Natural killer cell treated with Interleukin-12 subunit alpha and Interleukin-12 subunit beta and Interleukin-15 and Interleukin-18, amount 100 ng/mL, for 72 hours (primary cell): ENCODE measurements around the gene ACTA2. TPM values are rescaled to one million over a fixed set of nuclear protein-coding genes. Genes with fewer than 3 reads are reported as not detected.

Experiments used
- ATAC-seq, 2 donors: fragments of 150-1000 bp; cut with Tn5 transposase in 1 of 2; sonication (Bioruptor Pico), chemical (Tn5 transposase) in 1 of 2; 2 replicates each; pipeline ENCODE4 v1.10.0; 2021
- DNase-seq: peaks from one replicate; pipeline ENCODE4 v3.0.0; 2022; ENCODE audit warnings: low spot score
- H3K27ac Mint-ChIP-seq, 2 donors: 1 replicate in 1 of 2; 2 replicates in 1 of 2; pipeline ENCODE4 v1.8.0; 2022; ENCODE audit warnings: mixed read lengths in 2 of 2, mild to moderate bottlenecking in 1 of 2, moderate library complexity in 1 of 2
- H3K27me3 Mint-ChIP-seq, 2 donors: 1 replicate in 1 of 2; 2 replicates in 1 of 2; pipeline ENCODE4 v1.8.0; 2022; ENCODE audit warnings: mixed read lengths in 2 of 2
- H3K36me3 Mint-ChIP-seq: one replicate; pipeline ENCODE4 v1.8.0; 2022; ENCODE audit warnings: mixed read lengths
- H3K4me1 Mint-ChIP-seq, 2 donors: 1 replicate in 1 of 2; 2 replicates in 1 of 2; pipeline ENCODE4 v1.8.0; 2022; ENCODE audit warnings: low read depth in 2 of 2, mixed read lengths in 2 of 2, mild to moderate bottlenecking in 1 of 2
- H3K4me3 Mint-ChIP-seq: one replicate; pipeline ENCODE4 v1.8.0; 2022; ENCODE audit warnings: mixed read lengths
- H3K9me3 Mint-ChIP-seq: 2 replicates; pipeline ENCODE4 v1.8.0; 2022; ENCODE audit warnings: mixed read lengths
- total RNA-seq, 2 donors: library from RNA; stranded (reverse); gene quantifications; one replicate each; pipeline ENCODE4 v1.2.3, GENCODE V29; 2022

The ACTA2 gene
- total RNA-seq, 2 donors from 2014 or later: 8.4 to 19.7 TPM

- H3K4me1 Mint-ChIP-seq: peaks cover 37 to 42% of the 10 kb centered on the region in 2 donors
- H3K4me3 Mint-ChIP-seq: no peak overlapping the region
- H3K27ac Mint-ChIP-seq: no peak overlapping the region
- H3K36me3 Mint-ChIP-seq: peaks cover 10% of the 10 kb centered on the region
- no peak for DNase-seq
- no peaks in the 10 kb centered on the region for H3K27me3 Mint-ChIP-seq
- no peaks in the 10 kb centered on the region for H3K9me3 Mint-ChIP-seq
- no peak for ATAC-seq
These were observed 53.8 kb downstream of the ACTA2 start for GRCh38 chr10:88898727-88899126.

GRCh38 chr10:88896994-88897853, 55.3 kb downstream of the ACTA2 start:
- peaks cover 4% of the 10 kb centered on the region for H3K36me3 Mint-ChIP-seq
- peak overlapping the region; percentile 34 to 64 for H3K27ac Mint-ChIP-seq
- H3K4me1 Mint-ChIP-seq: peaks cover 35 to 40% of the 10 kb centered on the region in 2 donors
- DNase-seq (no peak), ATAC-seq (no peak)
- no peaks in the 10 kb centered on the region for H3K9me3 Mint-ChIP-seq
- H3K27me3 Mint-ChIP-seq: no peaks in the 10 kb centered on the region
- H3K4me3 Mint-ChIP-seq: peak overlapping the region; percentile 48

- no peaks in the 10 kb centered on the region for H3K27me3 Mint-ChIP-seq
- peak overlapping the region; percentile 34 to 64 for H3K27ac Mint-ChIP-seq
- ATAC-seq (peak in 1 of 2 donors; percentile 50), DNase-seq (no peak)
- H3K4me3 Mint-ChIP-seq: peak overlapping the region; percentile 48
- peaks cover 28 to 36% of the 10 kb centered on the region in 2 donors for H3K4me1 Mint-ChIP-seq
- H3K36me3 Mint-ChIP-seq: peaks cover 4% of the 10 kb centered on the region
- H3K9me3 Mint-ChIP-seq: no peaks in the 10 kb centered on the region
These were observed 56.1 kb downstream of the ACTA2 start for GRCh38 chr10:88896372-88896993.

- H3K36me3 Mint-ChIP-seq: peaks cover 4% of the 10 kb centered on the region
- no peak overlapping the region for H3K4me3 Mint-ChIP-seq
- H3K27me3 Mint-ChIP-seq: no peaks in the 10 kb centered on the region
- ATAC-seq (no peak), DNase-seq (no peak)
- no peaks in the 10 kb centered on the region for H3K9me3 Mint-ChIP-seq
- H3K27ac Mint-ChIP-seq: no peak overlapping the region
- peaks cover 17 to 31% of the 10 kb centered on the region in 2 donors for H3K4me1 Mint-ChIP-seq
These were observed 57.3 kb downstream of the ACTA2 start for GRCh38 chr10:88895250-88895649.

GRCh38 chr10:88893611-88894010, 59.0 kb downstream of the ACTA2 start:
- H3K36me3 Mint-ChIP-seq: no peaks in the 10 kb centered on the region
- no peaks in the 10 kb centered on the region for H3K27me3 Mint-ChIP-seq
- H3K9me3 Mint-ChIP-seq: no peaks in the 10 kb centered on the region
- peaks cover 23 to 32% of the 10 kb centered on the region in 2 donors for H3K4me1 Mint-ChIP-seq
- no peak overlapping the region for H3K4me3 Mint-ChIP-seq
- ATAC-seq (no peak), DNase-seq (no peak)
- H3K27ac Mint-ChIP-seq: no peak overlapping the region

DNA sequence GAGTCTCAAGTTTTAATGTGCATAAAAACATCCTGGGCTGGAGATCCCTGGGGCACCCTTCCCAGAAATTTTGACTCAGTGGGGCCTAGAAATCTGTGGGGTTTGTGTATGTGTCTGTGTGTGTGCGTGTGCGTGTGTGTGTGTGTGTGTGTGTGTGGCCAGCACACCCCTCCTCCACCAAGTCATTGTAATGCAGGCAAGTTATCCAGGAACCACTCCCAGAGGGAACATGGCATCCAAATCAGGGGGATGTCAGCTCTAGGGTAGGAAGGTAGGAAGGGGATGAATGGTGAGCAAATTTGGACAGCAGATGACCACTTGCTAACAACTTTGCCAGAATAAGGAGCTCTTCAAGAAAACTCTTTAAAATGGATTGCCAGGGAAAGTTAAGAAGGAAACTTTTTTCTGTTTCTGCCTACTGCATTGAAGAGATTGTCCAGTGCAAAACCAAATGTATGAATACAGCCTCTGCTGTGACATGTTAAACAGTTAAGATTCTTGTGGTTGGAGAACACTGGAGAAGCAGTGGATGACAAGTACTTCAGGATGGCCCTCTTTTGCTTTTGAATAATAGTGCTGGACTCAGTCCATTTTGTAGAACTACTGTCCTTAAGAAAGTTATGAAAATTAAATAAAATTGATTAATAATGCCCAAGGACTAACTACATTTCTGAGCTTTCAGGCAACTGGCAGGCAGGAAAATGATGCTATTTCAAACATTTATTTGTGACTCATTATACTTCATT, 60.2 kb downstream of the ACTA2 start:
- Mint-ChIP-seq H3K9me3 (no peaks in the 10 kb centered on the region), H3K4me3 (no peak overlapping the region), H3K27me3 (no peaks in the 10 kb centered on the region), H3K27ac (peak overlapping the region in 1 of 2 donors; percentile 53), H3K4me1 (peaks cover 32 to 34% of the 10 kb centered on the region in 2 donors), H3K36me3 (no peaks in the 10 kb centered on the region)
- no peak for ATAC-seq
- no peak for DNase-seq

- ATAC-seq: no peak
- H3K27ac Mint-ChIP-seq: no peak overlapping the region
These were observed 61.7 kb downstream of the ACTA2 start for GRCh38 chr10:88890681-88891381.

DNA sequence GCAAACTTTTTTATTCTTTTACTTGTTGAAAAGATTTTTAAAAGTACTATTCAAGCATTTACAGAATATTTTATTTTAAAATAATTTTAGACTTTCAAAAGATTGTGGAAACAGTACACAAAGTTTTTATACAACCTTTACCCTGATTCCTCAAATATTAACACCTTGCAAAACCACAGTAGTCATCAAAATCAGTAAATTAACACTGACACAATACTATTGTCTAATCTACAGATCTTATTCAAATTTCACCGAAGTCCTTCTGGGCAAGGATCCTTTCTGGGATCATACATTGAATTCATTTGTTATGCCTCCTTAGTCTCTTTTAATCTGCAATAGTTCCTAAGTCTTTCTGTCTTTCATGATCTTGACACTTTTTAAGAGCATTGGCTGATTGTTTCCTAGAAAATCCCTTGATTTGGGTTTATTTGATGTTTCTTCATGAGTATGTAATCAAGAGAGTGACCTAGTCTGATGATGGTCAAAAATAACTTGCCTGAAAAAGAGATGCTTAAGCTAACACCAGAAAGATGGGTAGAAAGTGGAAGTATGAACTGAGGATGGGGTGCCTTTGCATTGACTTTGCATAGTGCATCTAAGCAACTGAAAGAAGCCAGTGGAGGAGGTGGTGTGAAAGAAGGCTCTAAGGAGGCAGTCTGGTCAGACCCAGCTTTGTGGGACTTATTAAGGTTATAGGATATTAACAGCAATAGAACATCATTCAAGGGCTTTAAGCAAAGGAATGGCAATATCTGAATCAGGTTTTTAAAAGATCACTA, 62.8 kb downstream of the ACTA2 start:
- Mint-ChIP-seq H3K4me3 (no peak overlapping the region), H3K27ac (peak overlapping the region in 1 of 2 donors; percentile 9), H3K27me3 (no peaks in the 10 kb centered on the region), H3K36me3 (no peaks in the 10 kb centered on the region), H3K4me1 (peaks cover 22 to 34% of the 10 kb centered on the region in 2 donors), H3K9me3 (no peaks in the 10 kb centered on the region)
- ATAC-seq: no peak
- DNase-seq: no peak

More at GRCh38 chr10:88890681-88891381, 61.7 kb downstream of the ACTA2 start:
- H3K4me3 Mint-ChIP-seq: no peak overlapping the region
- no peaks in the 10 kb centered on the region for H3K9me3 Mint-ChIP-seq
- peaks cover 22 to 23% of the 10 kb centered on the region in 2 donors for H3K4me1 Mint-ChIP-seq
- H3K27me3 Mint-ChIP-seq: no peaks in the 10 kb centered on the region
- no peaks in the 10 kb centered on the region for H3K36me3 Mint-ChIP-seq
- DNase-seq: no peak

GRCh38 chr10:88888810-88889445, 63.6 kb downstream of the ACTA2 start:
- Mint-ChIP-seq H3K9me3 (no peaks in the 10 kb centered on the region), H3K36me3 (no peaks in the 10 kb centered on the region), H3K27ac (no peak overlapping the region), H3K4me3 (no peak overlapping the region), H3K27me3 (no peaks in the 10 kb centered on the region), H3K4me1 (peaks cover 26 to 40% of the 10 kb centered on the region in 2 donors)
- ATAC-seq (no peak), DNase-seq (no peak)

DNA sequence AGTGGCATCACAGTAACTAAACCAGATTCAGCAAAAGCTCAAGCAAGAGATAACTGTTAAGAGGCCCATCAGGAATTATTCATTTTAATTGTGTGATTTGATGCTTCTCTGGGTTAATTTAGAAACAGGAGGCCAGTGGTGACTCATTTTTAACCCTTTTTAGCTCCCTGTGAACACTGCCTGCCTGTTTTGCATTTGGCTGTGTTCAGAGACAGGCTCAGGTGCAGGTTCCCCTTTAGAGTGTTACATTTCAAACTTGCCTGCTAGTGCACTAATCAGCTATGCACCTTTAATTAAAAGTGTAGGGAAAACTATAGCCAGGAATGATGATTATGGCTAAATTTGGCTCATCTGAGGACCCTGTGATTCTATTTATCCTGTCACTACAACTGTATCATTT, 66.0 kb downstream of the ACTA2 start:
- Mint-ChIP-seq H3K27ac (no peak overlapping the region), H3K9me3 (no peaks in the 10 kb centered on the region), H3K4me3 (no peak overlapping the region), H3K4me1 (peaks cover 40 to 63% of the 10 kb centered on the region in 2 donors), H3K27me3 (no peaks in the 10 kb centered on the region), H3K36me3 (no peaks in the 10 kb centered on the region)
- peak in 1 of 2 donors; percentile 85 for ATAC-seq
- no peak for DNase-seq
